Stimulated activated CD4-positive, alpha-beta T cell treated with anti-CD3 and anti-CD28 coated beads, Interleukin-1b, Interleukin-23, amount 100 ng/mL, for 24 hours (primary cell): ENCODE results near the gene PLCD4.

Source experiments
- DNase-seq, 4 experiments: peaks; one replicate each; pipeline ENCODE4 v3.0.0-alpha.2; 2020; ENCODE audit warnings: low read depth in 4 of 4, low spot score in 1 of 4

PLCD4 gene

GRCh38 chr2:218618102-218618860, 10.6 kb downstream of the PLCD4 start:
- DNase-seq: no peak

- no peak for DNase-seq
These were observed 13.3 kb downstream of the PLCD4 start for GRCh38 chr2:218621007-218621406.

- no peak for DNase-seq
These were observed 15.1 kb downstream of the PLCD4 start for GRCh38 chr2:218622606-218623365.

- no peak for DNase-seq
These were observed 15.6 kb downstream of the PLCD4 start for GRCh38 chr2:218623366-218623705.

GRCh38 chr2:218626369-218626768, 18.7 kb downstream of the PLCD4 start:
- no peak for DNase-seq

GRCh38 chr2:218627939-218628338, 20.2 kb downstream of the PLCD4 start:
- no peak for DNase-seq

GRCh38 chr2:218631837-218632236, 24.1 kb downstream of the PLCD4 start:
- no peak for DNase-seq

- no peak for DNase-seq
These were observed 28.0 kb downstream of the PLCD4 start for GRCh38 chr2:218635719-218636118.

- no peak for DNase-seq
These were observed 30.7 kb downstream of the PLCD4 start for GRCh38 chr2:218638372-218638771.

GRCh38 chr2:218642121-218642656, 34.5 kb downstream of the PLCD4 start:
- no peak for DNase-seq

GRCh38 chr2:218642786-218643185, 35.1 kb downstream of the PLCD4 start:
- no peak for DNase-seq

- no peak for DNase-seq
These were observed 36.1 kb downstream of the PLCD4 start for GRCh38 chr2:218643751-218644310.

GRCh38 chr2:218644721-218645120, 37.0 kb downstream of the PLCD4 start:
- no peak for DNase-seq

- DNase-seq: no peak
These were observed 37.4 kb downstream of the PLCD4 start for GRCh38 chr2:218645126-218645525.

GRCh38 chr2:218648088-218648786, 40.5 kb downstream of the PLCD4 start:
- DNase-seq: peak in 1 of 4 experiments; percentile 36

GRCh38 chr2:218648787-218649100, 41.0 kb downstream of the PLCD4 start:
- no peak for DNase-seq

GRCh38 chr2:218655751-218656150, 48.1 kb downstream of the PLCD4 start:
- DNase-seq: no peak

GRCh38 chr2:218658671-218659257, 51.1 kb downstream of the PLCD4 start:
- DNase-seq: peak in 2 of 4 experiments; percentile 29 to 37

- DNase-seq: peak; percentile 84 to 97 (median 90)
These were observed 51.7 kb downstream of the PLCD4 start, which contains the start of the genes BCS1L and ZNF142 for GRCh38 chr2:218659258-218659987. TSS of gene BCS1L (plus strand) at chr2:218659683. CDS start at chr2:218660988, 1,305 bp downstream. TSS of gene ZNF142 (minus strand) at chr2:218659623. CDS start at chr2:218656429, 3,194 bp downstream.

GRCh38 chr2:218659988-218660358, 52.3 kb downstream of the PLCD4 start:
- DNase-seq: no peak
